Suprapubic skin (tissue), 4 donors: Measurements from ENCODE around the gene NT5DC3. TPM values are rescaled to one million over a fixed set of nuclear protein-coding genes. Genes with fewer than 3 reads are reported as not detected.

Source experiments
- DNase-seq, 2 donors: peaks; one replicate each; pipeline ENCODE4 v3.0.0-alpha.2; 2019; ENCODE audit warnings: low spot score in 2 of 2
- H3K27ac ChIP-seq: fragments of 200-600 bp; sonication (generic); one replicate; pipeline ENCODE4 v1.5.1; 2019
- H3K27me3 ChIP-seq: fragments of 200-600 bp; sonication (generic); one replicate; pipeline ENCODE4 v1.5.1; 2019
- H3K36me3 ChIP-seq: fragments of 200-600 bp; sonication (generic); one replicate; pipeline ENCODE4 v1.5.1; 2019
- H3K4me1 ChIP-seq: fragments of 200-600 bp; sonication (generic); one replicate; pipeline ENCODE4 v1.5.1; 2019
- H3K4me3 ChIP-seq: fragments of 200-600 bp; sonication (generic); one replicate; pipeline ENCODE4 v1.5.1; 2019; ENCODE audit warnings: mild to moderate bottlenecking
- H3K9me3 ChIP-seq: fragments of 200-600 bp; sonication (generic); one replicate; pipeline ENCODE4 v1.5.1; 2019
- EP300 ChIP-seq: sonication (generic); formaldehyde crosslinking; IDR thresholded peaks from one replicate; pipeline ENCODE4 v1.6.1; 2017; ENCODE audit warnings: antibody characterized with exemption
- POLR2A ChIP-seq, 2 donors: fragments of 450-650 bp; IDR thresholded peaks; one replicate each; pipeline ENCODE4 v1.6.1; 2017; ENCODE audit warnings: antibody characterized with exemption in 2 of 2, mild to moderate bottlenecking in 2 of 2, moderate library complexity in 2 of 2
- POLR2AphosphoS5 ChIP-seq, 3 donors: sonication (generic); formaldehyde crosslinking; IDR thresholded peaks; one replicate each; pipeline ENCODE4 v1.6.1; 2017; ENCODE audit warnings: antibody characterized with exemption in 3 of 3
- whole genome bisulfite sequencing: methylation state at CpG from one replicate; pipeline ENCODE4 v1.1.5; 2018; 5-methylcytosine and 5-hydroxymethylcytosine counted together
- total RNA-seq, 4 donors: library from RNA; depleted of rRNA; stranded (reverse); fragments of >200 nt; gene quantifications; one replicate each; pipeline ENCODE4 v1.1.0, GENCODE V29; 2016
- TF ChIP-seq, protein P1 (sequence below), 2 donors: fragments of 200-600 bp in 1 of 2; fragments of 450-650 bp in 1 of 2; sonication (generic) in 1 of 2; IDR thresholded peaks; one replicate each; pipeline ENCODE4 v1.5.1; 2016 to 2019; ENCODE audit warnings: antibody characterized with exemption in 2 of 2, mild to moderate bottlenecking in 1 of 2, moderate library complexity in 1 of 2

Gene NT5DC3
- total RNA-seq, 4 donors from 2014 or later = 4.2 to 6.5 (median 5.0) TPM

DNA sequence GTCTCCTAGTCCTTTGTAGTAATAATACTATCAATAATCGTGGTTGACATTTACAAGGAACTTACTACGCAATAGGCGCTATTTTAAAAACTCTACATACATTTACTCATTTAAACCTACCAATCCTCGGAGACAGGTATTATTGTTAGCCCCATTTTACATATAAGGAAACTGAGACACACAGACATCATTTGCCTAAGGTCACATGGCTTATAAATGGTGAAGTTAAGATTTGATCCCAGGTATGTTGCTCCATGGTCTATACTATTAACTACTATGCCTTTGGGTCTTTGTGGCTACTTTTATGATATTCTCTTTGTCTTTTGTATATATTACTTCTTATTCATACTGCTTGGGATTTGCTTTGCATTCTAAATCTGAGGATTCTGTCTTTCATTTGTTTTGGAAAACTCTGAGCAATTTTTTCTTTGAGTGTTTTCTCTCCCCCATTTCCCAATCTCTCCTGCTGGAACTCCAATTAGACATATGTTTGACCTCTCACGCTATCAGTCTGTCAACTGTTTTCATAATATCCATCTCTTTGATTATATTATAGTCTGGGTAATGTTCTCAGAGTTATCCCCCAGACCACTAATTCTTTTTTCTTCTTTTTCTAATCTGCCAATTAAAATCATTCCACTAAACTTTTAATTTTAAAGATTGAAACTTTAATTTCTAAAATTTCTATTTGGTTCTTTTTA is 10.9 kb downstream of the NT5DC3 start:
- Histone ChIP-seq H3K4me1 (peaks cover 13% of the 10 kb centered on the region), H3K27ac (no peak overlapping the region), H3K36me3 (no peaks in the 10 kb centered on the region), H3K4me3 (no peak overlapping the region), H3K27me3 (no peaks in the 10 kb centered on the region), H3K9me3 (peaks cover 3% of the 10 kb centered on the region)
- TF ChIP-seq, protein P1, sequence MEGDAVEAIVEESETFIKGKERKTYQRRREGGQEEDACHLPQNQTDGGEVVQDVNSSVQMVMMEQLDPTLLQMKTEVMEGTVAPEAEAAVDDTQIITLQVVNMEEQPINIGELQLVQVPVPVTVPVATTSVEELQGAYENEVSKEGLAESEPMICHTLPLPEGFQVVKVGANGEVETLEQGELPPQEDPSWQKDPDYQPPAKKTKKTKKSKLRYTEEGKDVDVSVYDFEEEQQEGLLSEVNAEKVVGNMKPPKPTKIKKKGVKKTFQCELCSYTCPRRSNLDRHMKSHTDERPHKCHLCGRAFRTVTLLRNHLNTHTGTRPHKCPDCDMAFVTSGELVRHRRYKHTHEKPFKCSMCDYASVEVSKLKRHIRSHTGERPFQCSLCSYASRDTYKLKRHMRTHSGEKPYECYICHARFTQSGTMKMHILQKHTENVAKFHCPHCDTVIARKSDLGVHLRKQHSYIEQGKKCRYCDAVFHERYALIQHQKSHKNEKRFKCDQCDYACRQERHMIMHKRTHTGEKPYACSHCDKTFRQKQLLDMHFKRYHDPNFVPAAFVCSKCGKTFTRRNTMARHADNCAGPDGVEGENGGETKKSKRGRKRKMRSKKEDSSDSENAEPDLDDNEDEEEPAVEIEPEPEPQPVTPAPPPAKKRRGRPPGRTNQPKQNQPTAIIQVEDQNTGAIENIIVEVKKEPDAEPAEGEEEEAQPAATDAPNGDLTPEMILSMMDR (IDR thresholded peaks at IDR 0.05) = no peak
- TF ChIP-seq EP300 (no peak), POLR2AphosphoS5 (IDR thresholded peaks at IDR 0.05) (no peak), POLR2A (IDR thresholded peaks at IDR 0.05) (no peak)
- DNase-seq = no peak
- 96% methylated on average over 5 of the region's 5 CpGs for WGBS

DNA sequence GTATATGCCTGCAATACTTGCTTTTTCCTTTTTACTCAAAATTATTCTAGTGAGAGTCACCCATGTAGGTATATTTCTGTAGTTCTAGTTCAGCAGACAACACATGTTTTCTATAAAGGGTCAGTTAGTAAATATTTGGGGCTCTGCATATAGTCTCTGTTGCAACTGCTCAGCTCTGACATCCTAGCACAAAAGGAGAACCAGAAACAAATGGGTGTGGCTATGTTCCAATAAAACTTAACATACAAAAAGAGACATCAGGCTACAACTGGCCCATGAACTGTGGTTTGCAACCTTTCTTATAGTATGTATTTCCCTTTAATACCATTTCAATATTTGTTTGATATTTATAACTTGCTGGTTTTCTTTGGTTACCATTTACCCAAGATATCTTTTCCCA is 11.9 kb downstream of the NT5DC3 start:
- no peaks in the 10 kb centered on the region for H3K27me3 ChIP-seq
- peaks cover 3% of the 10 kb centered on the region for H3K9me3 ChIP-seq
- H3K4me1 ChIP-seq = peaks cover 11% of the 10 kb centered on the region
- no peak overlapping the region for H3K4me3 ChIP-seq
- no peak overlapping the region for H3K27ac ChIP-seq
- TF ChIP-seq POLR2A (IDR thresholded peaks at IDR 0.05) = no peak
- TF ChIP-seq POLR2AphosphoS5 (IDR thresholded peaks at IDR 0.05) = no peak
- TF ChIP-seq EP300 = no peak
- TF ChIP-seq, protein P1 (IDR thresholded peaks at IDR 0.05) = no peak
- no peaks in the 10 kb centered on the region for H3K36me3 ChIP-seq
- DNase-seq = no peak

DNA sequence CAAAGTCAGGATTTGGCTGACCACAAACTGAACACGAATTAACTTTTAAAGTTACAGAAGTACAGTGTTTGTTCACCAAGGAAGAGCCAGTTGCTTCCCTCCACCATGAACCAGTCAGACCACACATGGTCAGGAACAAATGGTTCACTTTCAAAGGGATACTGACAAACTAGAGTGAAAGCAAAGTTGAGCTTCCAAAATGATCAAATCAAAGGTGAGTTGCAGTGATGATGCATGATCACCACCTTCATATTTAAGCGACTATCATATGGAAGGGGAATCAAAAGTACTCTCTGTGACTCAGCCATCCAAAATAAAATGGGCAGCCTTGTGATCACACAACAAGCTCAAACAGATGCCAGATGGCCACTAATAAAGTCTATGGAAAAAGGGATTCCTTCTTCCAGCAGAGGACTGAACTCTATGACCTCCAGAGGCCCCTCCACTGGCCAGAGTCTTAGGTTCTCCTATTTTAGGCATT is 13.1 kb downstream of the NT5DC3 start:
- WGBS = 64% methylated on average over 2 of the region's 2 CpGs
- DNase-seq = no peak
- Histone ChIP-seq H3K4me3 (no peak overlapping the region), H3K4me1 (peaks cover 6% of the 10 kb centered on the region), H3K27ac (no peak overlapping the region), H3K36me3 (no peaks in the 10 kb centered on the region), H3K9me3 (peaks cover 3% of the 10 kb centered on the region), H3K27me3 (no peaks in the 10 kb centered on the region)
- TF ChIP-seq EP300 (no peak), POLR2AphosphoS5 (IDR thresholded peaks at IDR 0.05) (no peak), POLR2A (IDR thresholded peaks at IDR 0.05) (no peak)
- TF ChIP-seq, protein P1 (IDR thresholded peaks at IDR 0.05) = no peak

DNA sequence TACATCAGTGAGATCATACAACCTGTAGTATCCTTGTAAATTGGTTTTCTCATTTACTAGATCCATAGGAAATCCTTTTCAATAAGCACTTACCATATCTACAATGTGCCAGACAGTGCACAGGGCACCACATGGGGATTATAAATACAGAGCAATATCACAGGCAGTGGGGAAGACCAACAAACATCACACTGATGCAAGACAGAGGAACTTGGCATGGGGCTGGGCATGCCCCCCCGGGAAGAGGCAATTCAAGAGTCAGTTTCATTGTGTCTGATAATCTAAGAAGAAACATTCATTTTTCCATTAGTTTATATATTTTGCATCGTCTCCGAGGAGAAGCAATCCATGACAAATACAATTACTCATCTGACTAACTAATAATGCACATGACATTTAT is 16.2 kb downstream of the NT5DC3 start:
- Histone ChIP-seq H3K4me1 (peaks cover 3% of the 10 kb centered on the region), H3K9me3 (no peaks in the 10 kb centered on the region), H3K27me3 (no peaks in the 10 kb centered on the region), H3K4me3 (no peak overlapping the region), H3K36me3 (no peaks in the 10 kb centered on the region), H3K27ac (no peak overlapping the region)
- 55% methylated on average over 3 of the region's 3 CpGs for WGBS
- DNase-seq = no peak
- TF ChIP-seq EP300 (no peak), POLR2AphosphoS5 (IDR thresholded peaks at IDR 0.05) (no peak), POLR2A (IDR thresholded peaks at IDR 0.05) (no peak)
- TF ChIP-seq, protein P1 (IDR thresholded peaks at IDR 0.05) = no peak

DNA sequence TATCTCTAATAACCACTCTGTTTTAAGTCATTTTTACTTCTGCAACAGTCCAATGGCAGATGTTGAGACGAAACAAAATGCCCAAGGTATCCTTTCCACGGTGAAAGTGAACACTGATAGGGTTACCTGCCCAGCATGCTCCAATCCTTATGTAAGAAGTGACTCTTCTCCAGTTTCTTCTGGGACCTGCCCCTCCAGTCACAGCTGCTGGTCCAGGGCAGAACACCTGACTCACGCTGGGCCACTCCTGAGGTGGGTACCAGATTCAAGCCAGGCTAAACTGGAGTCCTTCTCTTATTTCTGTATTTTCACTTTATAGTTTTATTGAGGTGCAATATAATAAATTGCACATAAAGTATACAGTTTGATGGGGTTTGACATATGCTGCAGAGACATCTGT is 16.7 kb downstream of the NT5DC3 start:
- H3K36me3 ChIP-seq = no peaks in the 10 kb centered on the region
- no peak for DNase-seq
- no peaks in the 10 kb centered on the region for H3K27me3 ChIP-seq
- H3K9me3 ChIP-seq = no peaks in the 10 kb centered on the region
- no peak overlapping the region for H3K27ac ChIP-seq
- TF ChIP-seq POLR2A (IDR thresholded peaks at IDR 0.05) (no peak), EP300 (no peak), POLR2AphosphoS5 (IDR thresholded peaks at IDR 0.05) (no peak)
- TF ChIP-seq, protein P1 (IDR thresholded peaks at IDR 0.05) = no peak
- no peak overlapping the region for H3K4me3 ChIP-seq
- WGBS = 82% methylated on average over 3 of the region's 3 CpGs
- peaks cover 3% of the 10 kb centered on the region for H3K4me1 ChIP-seq
